ENCODE data around the gene NAA30.

Gene NAA30

GRCh38 chr14:57371013-57371412 lies 19.4 kb upstream of the NAA30 start:
- no peak overlapping the region for H3K27ac ChIP-seq (ENCODE audit: insufficient read depth, low read depth, low read length, poor library complexity, severe bottlenecking)
- H3K4me3 ChIP-seq (ENCODE audit: insufficient read depth, low read depth, low read length) = no peak overlapping the region
- peaks cover 10% of the 10 kb centered on the region for H3K4me1 ChIP-seq (ENCODE audit: control insufficient read depth, insufficient read depth, low read length)
- no peaks in the 10 kb centered on the region for H3K9me3 ChIP-seq (ENCODE audit: control insufficient read depth, low read length)
- H3K27me3 ChIP-seq (ENCODE audit: control insufficient read depth, insufficient read depth, low read length, poor library complexity, severe bottlenecking) = no peaks in the 10 kb centered on the region
- no peaks in the 10 kb centered on the region for H3K36me3 ChIP-seq (ENCODE audit: control insufficient read depth, insufficient read depth, low read length)
- WGBS, 2 experiments = 63% methylated on average over 3 of the region's 3 CpGs

DNA sequence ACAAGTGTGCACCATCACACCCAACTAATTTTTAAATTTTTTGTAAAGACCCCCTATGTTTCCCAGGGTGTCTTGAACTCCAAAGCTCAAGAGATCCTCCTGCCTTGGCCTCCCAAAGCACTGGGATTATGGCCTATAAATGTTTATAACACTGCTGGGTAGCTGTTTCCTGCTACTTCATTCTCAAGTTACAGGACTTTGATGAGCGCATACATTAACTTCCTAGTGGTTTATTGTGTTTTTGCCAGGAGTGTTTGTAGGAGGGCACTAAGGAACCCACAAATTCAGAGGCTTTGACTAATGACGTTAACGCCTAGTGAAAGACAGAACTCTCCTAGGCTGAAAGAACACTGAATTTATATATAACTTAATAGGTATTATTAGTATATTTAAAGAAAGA lies 15.2 kb upstream of the NAA30 start:
- Histone ChIP-seq H3K4me3 (ENCODE audit: insufficient read depth, low read depth, low read length) (no peak overlapping the region), H3K36me3 (ENCODE audit: control insufficient read depth, insufficient read depth, low read length) (no peaks in the 10 kb centered on the region), H3K27ac (ENCODE audit: insufficient read depth, low read depth, low read length, poor library complexity, severe bottlenecking) (no peak overlapping the region), H3K27me3 (ENCODE audit: control insufficient read depth, insufficient read depth, low read length, poor library complexity, severe bottlenecking) (no peaks in the 10 kb centered on the region), H3K9me3 (ENCODE audit: control insufficient read depth, low read length) (no peaks in the 10 kb centered on the region), H3K4me1 (ENCODE audit: control insufficient read depth, insufficient read depth, low read length) (peaks cover 4% of the 10 kb centered on the region)
- 43 to 88% methylated on average over 1 to 2 of the region's 3 CpGs for WGBS, 2 experiments

GRCh38 chr14:57378661-57379060 lies 11.7 kb upstream of the NAA30 start:
- H3K4me1 ChIP-seq (ENCODE audit: control insufficient read depth, insufficient read depth, low read length) = peaks cover 9% of the 10 kb centered on the region
- H3K36me3 ChIP-seq (ENCODE audit: control insufficient read depth, insufficient read depth, low read length) = no peaks in the 10 kb centered on the region
- no peak overlapping the region for H3K4me3 ChIP-seq (ENCODE audit: insufficient read depth, low read depth, low read length)
- H3K27me3 ChIP-seq (ENCODE audit: control insufficient read depth, insufficient read depth, low read length, poor library complexity, severe bottlenecking) = no peaks in the 10 kb centered on the region
- H3K9me3 ChIP-seq (ENCODE audit: control insufficient read depth, low read length) = no peaks in the 10 kb centered on the region
- H3K27ac ChIP-seq (ENCODE audit: insufficient read depth, low read depth, low read length, poor library complexity, severe bottlenecking) = no peak overlapping the region

- Histone ChIP-seq H3K27ac (ENCODE audit: insufficient read depth, low read depth, low read length, poor library complexity, severe bottlenecking) (no peak overlapping the region), H3K4me1 (ENCODE audit: control insufficient read depth, insufficient read depth, low read length) (peaks cover 5% of the 10 kb centered on the region), H3K36me3 (ENCODE audit: control insufficient read depth, insufficient read depth, low read length) (no peaks in the 10 kb centered on the region), H3K9me3 (ENCODE audit: control insufficient read depth, low read length) (no peaks in the 10 kb centered on the region), H3K4me3 (ENCODE audit: insufficient read depth, low read depth, low read length) (no peak overlapping the region), H3K27me3 (ENCODE audit: control insufficient read depth, insufficient read depth, low read length, poor library complexity, severe bottlenecking) (no peaks in the 10 kb centered on the region)
- 90 to 97% methylated on average over 2 to 3 of the region's 3 CpGs for WGBS, 2 experiments
These were observed 9.5 kb upstream of the NAA30 start for GRCh38 chr14:57380935-57381334.

- no peaks in the 10 kb centered on the region for H3K9me3 ChIP-seq (ENCODE audit: control insufficient read depth, low read length)
- H3K4me3 ChIP-seq (ENCODE audit: insufficient read depth, low read depth, low read length) = no peak overlapping the region
- peaks cover 5% of the 10 kb centered on the region for H3K4me1 ChIP-seq (ENCODE audit: control insufficient read depth, insufficient read depth, low read length)
- 86 to 93% methylated on average over 2 of the region's 2 CpGs for WGBS, 2 experiments
- no peak overlapping the region for H3K27ac ChIP-seq (ENCODE audit: insufficient read depth, low read depth, low read length, poor library complexity, severe bottlenecking)
- no peaks in the 10 kb centered on the region for H3K36me3 ChIP-seq (ENCODE audit: control insufficient read depth, insufficient read depth, low read length)
- H3K27me3 ChIP-seq (ENCODE audit: control insufficient read depth, insufficient read depth, low read length, poor library complexity, severe bottlenecking) = no peaks in the 10 kb centered on the region
These were observed 8.1 kb upstream of the NAA30 start for GRCh38 chr14:57382283-57382682.

- H3K9me3 ChIP-seq (ENCODE audit: control insufficient read depth, low read length) = no peaks in the 10 kb centered on the region
These were observed 7.2 kb upstream of the NAA30 start for GRCh38 chr14:57383125-57383745.

DNA sequence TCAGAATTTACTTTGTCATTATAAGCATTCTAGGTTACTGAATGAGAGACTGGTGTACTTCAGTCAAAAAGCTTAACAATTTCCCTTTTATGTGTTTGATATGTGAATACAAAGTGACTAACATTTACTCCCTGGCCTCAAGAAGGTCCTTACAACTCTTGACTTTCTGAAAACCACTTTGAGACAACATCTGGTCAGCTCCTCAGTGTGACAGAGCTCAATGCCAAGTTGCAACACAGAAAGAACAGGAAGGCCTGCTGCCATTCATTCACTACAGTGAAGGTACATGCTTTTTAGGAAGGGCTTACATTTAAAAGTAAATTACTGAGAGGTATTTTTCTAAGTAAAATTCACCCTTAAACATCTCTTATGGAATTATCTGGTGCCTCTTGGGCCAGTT lies 2.3 kb upstream of the NAA30 start:
- no peak overlapping the region for H3K4me3 ChIP-seq (ENCODE audit: insufficient read depth, low read depth, low read length)
- H3K9me3 ChIP-seq (ENCODE audit: control insufficient read depth, low read length) = no peaks in the 10 kb centered on the region
- no peaks in the 10 kb centered on the region for H3K36me3 ChIP-seq (ENCODE audit: control insufficient read depth, insufficient read depth, low read length)
- H3K4me1 ChIP-seq (ENCODE audit: control insufficient read depth, insufficient read depth, low read length) = no peaks in the 10 kb centered on the region
- H3K27ac ChIP-seq (ENCODE audit: insufficient read depth, low read depth, low read length, poor library complexity, severe bottlenecking) = no peak overlapping the region
- H3K27me3 ChIP-seq (ENCODE audit: control insufficient read depth, insufficient read depth, low read length, poor library complexity, severe bottlenecking) = no peaks in the 10 kb centered on the region

More at GRCh38 chr14:57383125-57383745, 7.2 kb upstream of the NAA30 start:
- Histone ChIP-seq H3K27me3 (ENCODE audit: control insufficient read depth, insufficient read depth, low read length, poor library complexity, severe bottlenecking) (no peaks in the 10 kb centered on the region), H3K4me3 (ENCODE audit: insufficient read depth, low read depth, low read length) (no peak overlapping the region), H3K36me3 (ENCODE audit: control insufficient read depth, insufficient read depth, low read length) (no peaks in the 10 kb centered on the region), H3K4me1 (ENCODE audit: control insufficient read depth, insufficient read depth, low read length) (peaks cover 5% of the 10 kb centered on the region), H3K27ac (ENCODE audit: insufficient read depth, low read depth, low read length, poor library complexity, severe bottlenecking) (no peak overlapping the region)

DNA sequence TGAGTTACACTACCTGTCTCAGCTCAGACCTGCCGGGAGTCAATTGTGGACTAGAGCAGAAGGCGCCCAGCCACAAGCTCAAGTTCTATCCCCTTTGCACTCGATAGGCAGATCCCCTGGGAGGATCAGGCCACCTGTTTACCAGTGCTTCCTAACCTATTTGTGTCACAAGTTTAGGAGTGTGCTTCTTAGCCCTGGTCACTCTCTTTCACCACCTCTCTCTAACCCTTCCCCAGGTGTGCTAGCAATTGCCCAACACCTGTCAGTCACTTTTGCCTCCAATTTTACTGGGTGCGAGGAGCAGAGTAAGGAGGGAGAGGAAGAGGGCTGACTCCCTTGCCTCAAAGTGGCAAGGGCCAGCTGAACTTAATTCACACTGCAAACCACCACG lies 745 bp upstream of the NAA30 start:
- Histone ChIP-seq H3K27me3 (ENCODE audit: control insufficient read depth, insufficient read depth, low read length, poor library complexity, severe bottlenecking) (no peaks in the 10 kb centered on the region), H3K4me3 (ENCODE audit: insufficient read depth, low read depth, low read length) (peak overlapping the region; percentile 96), H3K36me3 (ENCODE audit: control insufficient read depth, insufficient read depth, low read length) (no peaks in the 10 kb centered on the region), H3K9me3 (ENCODE audit: control insufficient read depth, low read length) (no peaks in the 10 kb centered on the region), H3K27ac (ENCODE audit: insufficient read depth, low read depth, low read length, poor library complexity, severe bottlenecking) (no peak overlapping the region), H3K4me1 (ENCODE audit: control insufficient read depth, insufficient read depth, low read length) (no peaks in the 10 kb centered on the region)
- 50 to 51% methylated on average over 5 of the region's 5 CpGs for WGBS, 2 experiments

DNA sequence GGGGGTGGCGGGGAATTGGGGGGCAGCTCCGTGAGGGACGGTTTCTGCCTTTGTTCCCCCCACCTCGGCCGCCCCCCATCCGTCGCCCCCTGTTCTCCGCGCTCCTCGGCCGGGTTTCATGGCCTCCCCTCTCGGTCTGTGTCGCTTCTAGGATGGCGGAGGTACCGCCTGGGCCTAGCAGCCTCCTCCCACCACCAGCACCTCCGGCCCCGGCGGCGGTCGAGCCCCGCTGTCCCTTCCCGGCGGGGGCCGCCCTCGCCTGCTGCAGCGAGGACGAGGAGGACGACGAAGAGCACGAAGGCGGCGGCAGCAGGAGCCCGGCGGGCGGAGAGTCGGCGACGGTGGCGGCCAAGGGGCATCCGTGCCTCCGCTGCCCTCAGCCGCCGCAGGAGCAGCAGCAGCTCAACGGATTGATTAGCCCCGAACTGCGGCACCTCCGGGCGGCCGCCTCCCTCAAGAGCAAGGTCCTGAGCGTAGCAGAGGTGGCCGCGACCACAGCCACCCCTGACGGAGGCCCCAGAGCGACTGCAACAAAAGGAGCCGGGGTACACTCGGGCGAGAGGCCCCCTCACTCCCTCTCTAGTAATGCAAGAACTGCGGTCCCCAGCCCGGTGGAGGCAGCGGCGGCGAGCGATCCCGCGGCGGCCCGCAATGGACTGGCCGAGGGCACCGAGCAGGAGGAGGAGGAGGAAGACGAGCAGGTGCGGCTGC lies 575 bp downstream of the NAA30 start:
- H3K27me3 ChIP-seq (ENCODE audit: control insufficient read depth, insufficient read depth, low read length, poor library complexity, severe bottlenecking) = no peaks in the 10 kb centered on the region
- no peak overlapping the region for H3K27ac ChIP-seq (ENCODE audit: insufficient read depth, low read depth, low read length, poor library complexity, severe bottlenecking)
- WGBS, 2 experiments = 0% methylated on average over 71 of the region's 71 CpGs
- H3K36me3 ChIP-seq (ENCODE audit: control insufficient read depth, insufficient read depth, low read length) = no peaks in the 10 kb centered on the region
- no peaks in the 10 kb centered on the region for H3K9me3 ChIP-seq (ENCODE audit: control insufficient read depth, low read length)
- peak overlapping the region; percentile 96 for H3K4me3 ChIP-seq (ENCODE audit: insufficient read depth, low read depth, low read length)
- no peaks in the 10 kb centered on the region for H3K4me1 ChIP-seq (ENCODE audit: control insufficient read depth, insufficient read depth, low read length)

- no peak overlapping the region for H3K27ac ChIP-seq (ENCODE audit: insufficient read depth, low read depth, low read length, poor library complexity, severe bottlenecking)
- H3K27me3 ChIP-seq (ENCODE audit: control insufficient read depth, insufficient read depth, low read length, poor library complexity, severe bottlenecking) = no peaks in the 10 kb centered on the region
- H3K36me3 ChIP-seq (ENCODE audit: control insufficient read depth, insufficient read depth, low read length) = no peaks in the 10 kb centered on the region
- H3K9me3 ChIP-seq (ENCODE audit: control insufficient read depth, low read length) = no peaks in the 10 kb centered on the region
- no peaks in the 10 kb centered on the region for H3K4me1 ChIP-seq (ENCODE audit: control insufficient read depth, insufficient read depth, low read length)
- WGBS, 2 experiments = 26 to 33% methylated on average over 20 to 23 of the region's 23 CpGs
- H3K4me3 ChIP-seq (ENCODE audit: insufficient read depth, low read depth, low read length) = peak overlapping the region; percentile 96
These were observed 1.3 kb downstream of the NAA30 start for GRCh38 chr14:57391517-57392195.

All from ectodermal cell (in vitro differentiated cells).